DOHH2 (cell line): ENCODE data around the gene PCBP3.

Source experiments
- EZH2phosphoT487 ChIP-seq: fragments of 200-600 bp; sonication (generic); IDR thresholded peaks from 2 replicates; pipeline ENCODE4 v1.6.1; 2017; ENCODE audit warnings: borderline replicate concordance, mild to moderate bottlenecking, antibody characterized with exemption, low read length, moderate library complexity, mixed read lengths
- TF ChIP-seq, protein P1 (sequence below): fragments of 200-600 bp; sonication (generic); IDR thresholded peaks from one replicate; pipeline ENCODE4 v1.5.1; 2014; ENCODE audit warnings: antibody characterized with exemption, mild to moderate bottlenecking, low read depth, low read length; ENCODE audit not compliant: poor library complexity, severe bottlenecking

- TF ChIP-seq, protein P1, sequence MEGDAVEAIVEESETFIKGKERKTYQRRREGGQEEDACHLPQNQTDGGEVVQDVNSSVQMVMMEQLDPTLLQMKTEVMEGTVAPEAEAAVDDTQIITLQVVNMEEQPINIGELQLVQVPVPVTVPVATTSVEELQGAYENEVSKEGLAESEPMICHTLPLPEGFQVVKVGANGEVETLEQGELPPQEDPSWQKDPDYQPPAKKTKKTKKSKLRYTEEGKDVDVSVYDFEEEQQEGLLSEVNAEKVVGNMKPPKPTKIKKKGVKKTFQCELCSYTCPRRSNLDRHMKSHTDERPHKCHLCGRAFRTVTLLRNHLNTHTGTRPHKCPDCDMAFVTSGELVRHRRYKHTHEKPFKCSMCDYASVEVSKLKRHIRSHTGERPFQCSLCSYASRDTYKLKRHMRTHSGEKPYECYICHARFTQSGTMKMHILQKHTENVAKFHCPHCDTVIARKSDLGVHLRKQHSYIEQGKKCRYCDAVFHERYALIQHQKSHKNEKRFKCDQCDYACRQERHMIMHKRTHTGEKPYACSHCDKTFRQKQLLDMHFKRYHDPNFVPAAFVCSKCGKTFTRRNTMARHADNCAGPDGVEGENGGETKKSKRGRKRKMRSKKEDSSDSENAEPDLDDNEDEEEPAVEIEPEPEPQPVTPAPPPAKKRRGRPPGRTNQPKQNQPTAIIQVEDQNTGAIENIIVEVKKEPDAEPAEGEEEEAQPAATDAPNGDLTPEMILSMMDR: no peak
- TF ChIP-seq EZH2phosphoT487: no peak
Observed at GRCh38 chr21:45861156-45861870, 217.8 kb downstream of the PCBP3 start.
